ENCODE results near the gene EMP2. TPM values are rescaled to one million over a fixed set of nuclear protein-coding genes. Genes with fewer than 3 reads are reported as not detected.

The EMP2 gene
- total RNA-seq, 2 experiments from 2014 or later = not detected

DNA sequence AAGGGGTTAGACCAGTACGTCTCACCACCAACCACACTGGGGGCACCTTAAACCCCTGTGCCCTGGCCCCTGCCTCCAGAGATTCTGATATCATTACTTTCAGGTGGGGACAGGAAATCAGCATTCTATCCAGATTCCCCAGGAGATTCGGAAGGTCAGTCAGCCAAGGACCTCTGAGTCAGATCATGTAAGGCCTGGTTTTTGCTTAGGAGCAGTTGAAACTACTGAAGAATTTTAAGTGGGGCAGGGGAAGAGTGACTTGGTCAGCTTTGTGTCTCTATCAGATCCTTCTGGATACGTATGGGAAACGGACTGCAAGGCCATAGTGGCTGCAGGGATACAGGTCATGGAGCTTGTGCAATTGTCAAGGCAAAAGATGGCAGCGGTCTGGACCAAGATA, 9.0 kb downstream of the EMP2 start:
- Histone ChIP-seq H3K36me3 (ENCODE audit: insufficient read depth, low read length) (no peaks in the 10 kb centered on the region), H3K4me1 (ENCODE audit: insufficient read depth, low read length) (no peaks in the 10 kb centered on the region), H3K9me3 (ENCODE audit: control insufficient read depth in 1 of 2, insufficient read depth in 1 of 2, low read length in 2 of 2) (no peaks in the 10 kb centered on the region), H3K27ac (ENCODE audit: low read depth in 1 of 2, low read length in 2 of 2) (no peak overlapping the region), H3K4me3 (ENCODE audit: low read length) (no peak overlapping the region), H3K27me3 (ENCODE audit: control insufficient read depth in 1 of 2, insufficient read depth in 2 of 2, low read length in 2 of 2) (peaks cover 0 to 2% of the 10 kb centered on the region in 2 experiments)
- CTCF ChIA-PET = no interaction called here
- Mint-ChIP-seq H3K27me3 (peaks cover 17% of the 10 kb centered on the region), H3K36me3 (ENCODE audit: low read depth) (no peaks in the 10 kb centered on the region), H3K9me3 (no peaks in the 10 kb centered on the region), H3K27ac (no peak overlapping the region), H3K4me1 (ENCODE audit: low read depth) (no peaks in the 10 kb centered on the region), H3K4me3 (no peak overlapping the region)
- intact Hi-C loops (cut with DNase I, micrococcal nuclease) = no loop called here
- POLR2A ChIA-PET = no interaction called here
- DNase-seq (no peak), ATAC-seq (ENCODE audit: poor library complexity) (no peak)
- no peak for TF ChIP-seq CTCF (IDR thresholded peaks at IDR 0.05)

DNA sequence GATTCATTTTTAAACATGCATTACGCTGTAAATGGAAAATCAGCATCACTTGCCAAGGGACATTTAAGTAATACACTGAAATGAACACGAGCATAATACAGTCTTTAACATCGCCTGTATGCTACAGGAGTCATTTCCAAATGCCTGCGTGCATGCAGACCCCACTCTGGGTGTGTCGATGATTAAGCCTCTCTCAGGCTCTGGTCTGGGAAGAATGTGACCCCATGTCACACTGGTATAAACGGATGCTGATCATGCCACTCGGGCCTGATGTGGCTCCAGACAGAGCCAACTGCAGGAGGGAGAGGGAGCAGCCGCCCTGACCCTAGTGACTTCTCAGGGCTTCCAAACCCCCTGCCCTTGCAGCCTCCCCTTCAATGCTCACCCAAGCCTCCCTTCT, 10.8 kb downstream of the EMP2 start:
- peaks cover 9% of the 10 kb centered on the region for H3K27me3 Mint-ChIP-seq
- no peaks in the 10 kb centered on the region for H3K27me3 ChIP-seq (ENCODE audit: control insufficient read depth in 1 of 2, insufficient read depth in 2 of 2, low read length in 2 of 2)
- no peak for DNase-seq
- H3K36me3 ChIP-seq (ENCODE audit: insufficient read depth, low read length) = no peaks in the 10 kb centered on the region
- ATAC-seq (ENCODE audit: poor library complexity) = no peak
- H3K9me3 Mint-ChIP-seq = no peaks in the 10 kb centered on the region
- ChIA-PET CTCF (no interaction called here), POLR2A (no interaction called here)
- H3K4me3 ChIP-seq (ENCODE audit: low read length) = no peak overlapping the region
- no peak overlapping the region for H3K4me3 Mint-ChIP-seq
- H3K4me1 Mint-ChIP-seq (ENCODE audit: low read depth) = no peaks in the 10 kb centered on the region
- intact Hi-C loops (cut with DNase I, micrococcal nuclease) = no loop called here
- no peak overlapping the region for H3K27ac ChIP-seq (ENCODE audit: low read depth in 1 of 2, low read length in 2 of 2)
- no peaks in the 10 kb centered on the region for H3K36me3 Mint-ChIP-seq (ENCODE audit: low read depth)
- no peak overlapping the region for H3K27ac Mint-ChIP-seq
- no peaks in the 10 kb centered on the region for H3K9me3 ChIP-seq (ENCODE audit: control insufficient read depth in 1 of 2, insufficient read depth in 1 of 2, low read length in 2 of 2)
- TF ChIP-seq CTCF (IDR thresholded peaks at IDR 0.05) = no peak
- H3K4me1 ChIP-seq (ENCODE audit: insufficient read depth, low read length) = no peaks in the 10 kb centered on the region

GRCh38 chr16:10566613-10567012, 13.8 kb downstream of the EMP2 start:
- H3K4me1 Mint-ChIP-seq (ENCODE audit: low read depth) = no peaks in the 10 kb centered on the region
- no peak overlapping the region for H3K4me3 ChIP-seq (ENCODE audit: low read length)
- no peak for TF ChIP-seq CTCF (IDR thresholded peaks at IDR 0.05)
- ChIA-PET CTCF (no interaction called here), POLR2A (no interaction called here)
- no peak overlapping the region for H3K4me3 Mint-ChIP-seq
- peaks cover 5% of the 10 kb centered on the region for H3K9me3 Mint-ChIP-seq
- no peaks in the 10 kb centered on the region for H3K36me3 Mint-ChIP-seq (ENCODE audit: low read depth)
- no peaks in the 10 kb centered on the region for H3K36me3 ChIP-seq (ENCODE audit: insufficient read depth, low read length)
- H3K27me3 Mint-ChIP-seq = peaks cover 22% of the 10 kb centered on the region
- peaks cover 0 to 5% of the 10 kb centered on the region in 2 experiments for H3K9me3 ChIP-seq (ENCODE audit: control insufficient read depth in 1 of 2, insufficient read depth in 1 of 2, low read length in 2 of 2)
- H3K27ac Mint-ChIP-seq = no peak overlapping the region
- no peak for ATAC-seq (ENCODE audit: poor library complexity)
- H3K4me1 ChIP-seq (ENCODE audit: insufficient read depth, low read length) = no peaks in the 10 kb centered on the region
- H3K27ac ChIP-seq (ENCODE audit: low read depth in 1 of 2, low read length in 2 of 2) = no peak overlapping the region
- intact Hi-C loops (cut with DNase I, micrococcal nuclease) = no loop called here
- no peak for DNase-seq
- peaks cover 0 to 3% of the 10 kb centered on the region in 2 experiments for H3K27me3 ChIP-seq (ENCODE audit: control insufficient read depth in 1 of 2, insufficient read depth in 2 of 2, low read length in 2 of 2)
